ENCODE data around the gene CAMTA1.

The CAMTA1 gene

GRCh38 chr1:6907676-6908434 is 122.6 kb downstream of the CAMTA1 start:
- H3K4me3 ChIP-seq (ENCODE audit: low read depth, low read length): no peak overlapping the region
- no peak for DNase-seq (ENCODE audit: low read depth)
- TF ChIP-seq, protein P1, sequence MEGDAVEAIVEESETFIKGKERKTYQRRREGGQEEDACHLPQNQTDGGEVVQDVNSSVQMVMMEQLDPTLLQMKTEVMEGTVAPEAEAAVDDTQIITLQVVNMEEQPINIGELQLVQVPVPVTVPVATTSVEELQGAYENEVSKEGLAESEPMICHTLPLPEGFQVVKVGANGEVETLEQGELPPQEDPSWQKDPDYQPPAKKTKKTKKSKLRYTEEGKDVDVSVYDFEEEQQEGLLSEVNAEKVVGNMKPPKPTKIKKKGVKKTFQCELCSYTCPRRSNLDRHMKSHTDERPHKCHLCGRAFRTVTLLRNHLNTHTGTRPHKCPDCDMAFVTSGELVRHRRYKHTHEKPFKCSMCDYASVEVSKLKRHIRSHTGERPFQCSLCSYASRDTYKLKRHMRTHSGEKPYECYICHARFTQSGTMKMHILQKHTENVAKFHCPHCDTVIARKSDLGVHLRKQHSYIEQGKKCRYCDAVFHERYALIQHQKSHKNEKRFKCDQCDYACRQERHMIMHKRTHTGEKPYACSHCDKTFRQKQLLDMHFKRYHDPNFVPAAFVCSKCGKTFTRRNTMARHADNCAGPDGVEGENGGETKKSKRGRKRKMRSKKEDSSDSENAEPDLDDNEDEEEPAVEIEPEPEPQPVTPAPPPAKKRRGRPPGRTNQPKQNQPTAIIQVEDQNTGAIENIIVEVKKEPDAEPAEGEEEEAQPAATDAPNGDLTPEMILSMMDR (IDR thresholded peaks at IDR 0.05; ENCODE audit: insufficient read depth, low read depth, low read length, missing control alignments): no peak

- TF ChIP-seq, protein P1 (IDR thresholded peaks at IDR 0.05; ENCODE audit: insufficient read depth, low read depth, low read length, missing control alignments): no peak
- DNase-seq (ENCODE audit: low read depth): no peak
- H3K4me3 ChIP-seq (ENCODE audit: low read depth, low read length): no peak overlapping the region
These were observed 124.1 kb downstream of the CAMTA1 start for GRCh38 chr1:6909401-6909800.

DNA sequence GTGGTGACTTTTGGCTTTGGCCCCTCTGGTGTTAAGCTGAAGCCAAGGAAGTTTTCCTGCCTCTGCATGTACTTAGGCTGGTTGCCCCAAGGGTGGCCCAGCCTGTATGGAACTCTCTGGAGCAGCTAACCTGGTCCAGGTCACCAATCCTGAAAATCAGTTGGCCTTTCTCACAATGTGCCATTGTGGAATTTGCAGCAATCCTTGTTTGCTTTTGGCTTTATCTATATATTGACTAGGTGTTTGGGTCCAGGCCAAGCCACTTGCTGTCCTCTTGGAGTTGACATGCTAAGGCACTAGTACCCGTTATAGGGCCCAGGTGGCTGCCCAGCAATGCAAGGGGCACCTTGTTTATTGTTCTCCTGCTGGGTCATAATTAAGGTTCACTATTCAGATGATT is 124.6 kb downstream of the CAMTA1 start:
- TF ChIP-seq, protein P1 (IDR thresholded peaks at IDR 0.05; ENCODE audit: insufficient read depth, low read depth, low read length, missing control alignments): no peak

GRCh38 chr1:6911021-6911941 is 126.0 kb downstream of the CAMTA1 start:
- no peak overlapping the region for H3K4me3 ChIP-seq (ENCODE audit: low read depth, low read length)
- DNase-seq (ENCODE audit: low read depth): no peak
- TF ChIP-seq, protein P1 (IDR thresholded peaks at IDR 0.05; ENCODE audit: insufficient read depth, low read depth, low read length, missing control alignments): no peak

More for the DNA sequence above, 124.6 kb downstream of the CAMTA1 start:
- no peak for DNase-seq (ENCODE audit: low read depth)
- no peak overlapping the region for H3K4me3 ChIP-seq (ENCODE audit: low read depth, low read length)

- TF ChIP-seq, protein P1 (IDR thresholded peaks at IDR 0.05; ENCODE audit: insufficient read depth, low read depth, low read length, missing control alignments): no peak
- DNase-seq (ENCODE audit: low read depth): no peak
- no peak overlapping the region for H3K4me3 ChIP-seq (ENCODE audit: low read depth, low read length)
These were observed 126.7 kb downstream of the CAMTA1 start for GRCh38 chr1:6911974-6912373.

GRCh38 chr1:6912518-6912917 is 127.3 kb downstream of the CAMTA1 start:
- TF ChIP-seq, protein P1 (IDR thresholded peaks at IDR 0.05; ENCODE audit: insufficient read depth, low read depth, low read length, missing control alignments): no peak
- DNase-seq (ENCODE audit: low read depth): no peak
- no peak overlapping the region for H3K4me3 ChIP-seq (ENCODE audit: low read depth, low read length)

All from GM12865 (cell line).